Measurements from ENCODE around the gene SLC37A1. TPM values are rescaled to one million over a fixed set of nuclear protein-coding genes. Genes with fewer than 3 reads are reported as not detected.
A peak's percentile ranks its signal among the peaks of the same experiment; 100 is the strongest.
"Not testable (repeated sequence)": the region's sequence is repeated elsewhere in the genome, so short reads cannot be mapped to it uniquely, and the experiment has no call there.

SLC37A1 gene
- total and polyA plus RNA-seq, 9 of the 15 experiments (the other 6 are each of a cell fraction or from before 2014, with no cell fraction given) = 0.06 to 3.4 (median 0.40) TPM

DNA sequence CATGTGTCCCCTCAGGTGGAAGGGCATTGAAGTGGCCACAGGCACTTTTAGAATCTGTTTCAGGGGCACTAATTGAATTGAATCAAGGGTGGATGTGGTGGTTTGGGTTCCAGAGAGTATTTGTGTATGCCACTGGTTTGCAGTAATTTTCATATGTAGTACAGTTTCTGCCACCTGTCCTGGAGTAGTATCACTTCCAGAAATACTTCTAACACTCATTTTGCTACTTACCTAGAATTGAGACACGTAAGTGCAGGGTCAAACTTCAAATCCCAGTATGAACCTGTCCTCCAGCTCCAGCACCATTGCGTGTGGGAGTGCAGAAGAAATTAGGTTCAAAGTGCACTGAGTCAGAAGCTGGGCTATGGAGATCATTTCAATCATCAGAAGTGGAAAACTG, 44.4 kb upstream of the SLC37A1 start (continued):
- TF ChIP-seq THAP7 (CRISPR knock-in tag; IDR thresholded peaks at IDR 0.05) (no peak), ZNF507 (tag; conservative IDR thresholded peaks at IDR 0.05) (no peak), CBX5 (IDR thresholded peaks at IDR 0.05; ENCODE audit: borderline replicate concordance, low read depth) (no peak)

- CTCF ChIA-PET (ENCODE audit: low intra/inter-chr PET ratio); H3K9ac ChIP-seq (ENCODE audit: insufficient read depth in 1 of 2, low read depth in 2 of 2, low read length in 2 of 2); H3K27ac ChIP-seq (ENCODE audit: extremely low read depth, low read depth, low read length); H3K4me2 ChIP-seq (ENCODE audit: insufficient read depth, low read length); H2AFZ ChIP-seq (ENCODE audit: low read depth, low read length); H3K4me3 ChIP-seq; FAIRE-seq; ATAC-seq; DNase-seq (ENCODE audit: extremely low read depth in 1 of 4, low spot score in 3 of 4); H3K79me2 ChIP-seq (ENCODE audit: control insufficient read depth, insufficient read depth, low read length); BruUV-seq (replicated peaks); H3K9me3 ChIP-seq (replicated peaks; ENCODE audit: control insufficient read depth, insufficient read depth, low read depth, low read length); H3K36me3 ChIP-seq (ENCODE audit: control insufficient read depth, insufficient read depth, low read length); H4K20me1 ChIP-seq (replicated peaks; ENCODE audit: control insufficient read depth, insufficient read depth, low read length); H3K9me1 ChIP-seq (ENCODE audit: control insufficient read depth, insufficient read depth, low read length): not testable (repeated sequence)
- POLR2A ChIA-PET = interaction anchor here (0.7 to 1.8 kb wide), 2 partner anchors 10 to 157 kb away, joined by 3 to 7 read pairs; no protein-coding TSS in a partner anchor
- intact Hi-C loops (cut with micrococcal nuclease) = loop anchor here (5.0 kb wide), 1 partner anchor 68 kb away; no protein-coding TSS in a partner anchor
- Histone ChIP-seq H3K27me3 (ENCODE audit: control insufficient read depth in 2 of 2, insufficient read depth in 2 of 2, low read length in 2 of 2) (peaks cover 24 to 31% of the 10 kb centered on the region in 2 experiments), H3K4me1 (replicated peaks in 1 of 2; ENCODE audit: control insufficient read depth in 2 of 2, insufficient read depth in 2 of 2, low read length in 2 of 2) (peaks cover 25 to 29% of the 10 kb centered on the region in 2 experiments)
- WGBS (ENCODE audit: insufficient coverage, low coverage, missing lambda C conversion rate) = 19% methylated on average over 4 of the region's 4 CpGs
- TF ChIP-seq ZNF121 (CRISPR knock-in tag; conservative IDR thresholded peaks at IDR 0.05) = peak; percentile 54; the same call in 1 of the 2 replicates
- in situ Hi-C loops (cut with MboI) = loop anchor here (5.0 kb wide), 1 partner anchor 58 kb away; no protein-coding TSS in a partner anchor
Measured at GRCh38 chr21:42469726-42470125, 43.9 kb upstream of the SLC37A1 start.

Data from K562 (cell line).